NCI-H2196 treated with DMSO at 0.1 percent for 48 hours (cell line): ENCODE results near the gene NAPB.
"Not testable (repeated sequence)": the region's sequence is repeated elsewhere in the genome, so short reads cannot be mapped to it uniquely, and the experiment has no call there.

ENCODE experiments used
- DNase-seq: peaks from one replicate; lab custom pipeline; 2025; ENCODE audit not compliant: unreplicated experiment; lab: John Stamatoyannopoulos, UW

Gene NAPB

GRCh38 chr20:23420943-23421931 lies at the start of gene NAPB:
TSS of gene NAPB (minus strand) at chr20:23421488. CDS start at chr20:23421402, 86 bp downstream.
- peak; percentile 79 for DNase-seq

- not testable (repeated sequence) for DNase-seq
These were observed 45.7 kb upstream of the NAPB start for GRCh38 chr20:23466961-23467360.

- DNase-seq = no peak
These were observed 39.9 kb upstream of the NAPB start for GRCh38 chr20:23461180-23461579.

DNA sequence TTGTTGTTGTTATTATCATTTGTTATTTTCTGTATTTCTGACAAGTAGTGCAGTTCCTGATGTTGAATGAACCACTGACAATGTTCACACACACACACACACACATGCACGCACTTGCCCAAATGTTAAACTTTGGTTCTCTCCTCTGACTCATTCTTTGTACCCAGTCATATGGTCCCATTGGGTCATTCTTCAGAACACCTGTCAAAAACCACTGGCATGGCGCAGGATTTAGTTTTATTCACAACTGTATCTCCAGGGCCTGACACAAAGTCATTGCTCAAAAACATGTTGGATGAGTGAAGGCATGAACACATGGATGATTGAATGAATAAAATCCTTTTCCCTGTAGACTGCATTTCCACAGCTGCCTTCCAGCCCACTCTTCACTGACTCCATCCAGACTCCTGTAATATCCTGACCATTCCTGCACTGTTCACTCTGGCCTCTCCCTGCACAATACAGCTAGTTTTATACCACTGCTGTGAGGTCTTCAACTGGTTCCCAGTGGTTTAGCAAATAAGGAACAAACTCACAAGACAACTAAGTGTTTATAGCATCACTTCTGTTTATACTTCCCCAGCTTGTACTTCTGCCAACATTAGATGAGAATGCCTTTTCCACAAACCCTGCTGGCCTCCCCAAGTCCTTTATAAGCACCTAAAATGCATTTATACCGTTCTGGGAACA lies 38.3 kb upstream of the NAPB start:
- DNase-seq = no peak

DNA sequence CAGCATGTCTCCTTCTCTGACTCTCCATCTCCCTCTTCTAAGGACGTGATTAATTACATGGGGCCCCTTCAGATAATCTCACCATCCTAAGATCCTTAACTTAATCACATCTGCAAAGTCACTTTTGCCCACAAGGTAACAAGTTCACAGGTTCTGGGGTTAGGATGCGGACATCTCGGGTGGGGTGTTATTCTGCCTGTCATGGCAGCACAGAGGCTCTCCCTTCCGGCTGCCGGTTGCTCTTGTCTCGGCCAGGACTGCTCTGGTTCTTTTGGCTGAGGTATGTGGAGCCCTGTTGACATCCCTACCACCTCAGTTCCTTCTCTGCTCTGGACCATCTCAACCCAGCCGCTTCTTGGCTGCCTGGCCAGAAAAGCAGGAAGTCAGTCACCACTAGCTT lies 35.6 kb upstream of the NAPB start:
- DNase-seq = no peak

DNA sequence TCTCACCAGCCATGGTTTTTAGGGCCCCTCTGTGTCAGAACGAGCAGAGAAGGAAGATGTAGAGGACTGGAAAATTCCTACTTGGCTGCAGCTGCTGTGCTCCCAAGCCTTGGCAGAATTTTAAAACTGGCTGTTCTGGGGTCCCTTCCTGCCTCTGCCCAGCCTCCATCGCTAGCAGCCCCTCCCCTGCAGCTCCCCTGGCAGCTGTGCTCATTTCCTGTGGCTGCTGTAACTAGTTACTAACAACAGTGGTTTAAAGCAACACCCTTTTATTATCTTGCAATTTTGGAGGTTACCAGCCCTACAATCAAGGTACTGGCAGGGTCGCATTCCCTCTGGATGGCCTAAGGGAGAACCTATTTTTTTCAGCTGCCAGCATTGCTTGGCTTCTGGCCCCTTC lies 35.1 kb upstream of the NAPB start:
- no peak for DNase-seq

GRCh38 chr20:23455639-23456038 lies 34.4 kb upstream of the NAPB start:
- no peak for DNase-seq

DNA sequence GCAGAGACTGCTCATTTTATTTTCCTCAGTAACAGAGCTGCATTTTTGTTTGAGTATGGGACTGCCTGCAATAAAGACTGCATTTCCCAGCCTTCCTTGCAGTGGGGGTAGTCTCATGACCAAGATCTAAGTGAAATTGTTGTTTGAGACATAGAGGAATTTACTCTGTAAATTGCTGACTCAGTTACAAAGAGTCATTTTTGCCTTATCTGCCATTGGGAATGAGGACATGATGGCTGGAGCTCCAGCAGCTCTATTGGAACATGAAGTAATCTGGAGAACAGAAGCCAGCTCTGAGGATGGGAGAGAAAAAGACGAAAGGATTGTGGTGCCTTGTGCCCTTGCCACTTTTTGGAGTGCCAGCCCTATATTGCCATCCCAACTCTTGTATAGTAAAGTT lies 33.5 kb upstream of the NAPB start:
- DNase-seq = no peak

DNA sequence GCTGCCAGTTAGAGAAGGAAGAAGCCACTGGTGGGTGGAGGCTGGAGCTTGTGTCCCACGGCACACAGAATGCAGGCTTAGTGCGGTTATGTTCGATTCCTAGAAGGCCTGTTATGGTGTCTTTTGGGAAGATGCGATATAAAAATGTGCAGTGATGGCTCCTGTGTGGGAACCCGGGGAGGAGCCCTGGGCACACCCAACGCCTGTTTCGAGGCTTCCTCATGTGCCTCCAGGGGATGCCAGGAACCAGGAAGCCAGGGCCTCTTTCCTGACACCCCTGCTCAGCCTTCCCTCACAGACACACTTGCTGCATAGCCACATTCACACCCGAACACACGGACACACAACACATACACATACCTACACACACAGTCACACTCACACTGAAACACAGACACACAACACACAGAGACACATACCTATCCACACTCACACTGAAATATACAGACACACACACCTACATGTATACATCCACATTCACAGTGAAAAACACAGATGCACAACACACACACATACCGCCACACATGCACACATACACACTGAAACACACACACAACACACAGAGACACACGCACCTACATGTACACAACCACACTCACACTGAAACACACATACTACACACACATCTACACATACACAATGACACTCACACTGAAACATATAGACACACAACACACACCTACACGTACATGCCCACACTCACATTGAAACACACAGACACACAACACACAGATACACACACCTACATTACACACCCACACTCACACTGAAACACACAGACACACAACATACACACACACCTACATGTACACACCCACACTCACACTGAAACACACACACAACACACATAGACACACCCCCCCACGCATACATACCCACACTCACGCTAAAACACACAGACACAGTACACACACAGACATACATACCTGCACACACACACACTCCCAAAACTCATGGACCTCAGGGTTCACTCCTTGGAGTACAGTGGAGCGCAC lies 32.6 kb upstream of the NAPB start:
- no peak for DNase-seq

DNA sequence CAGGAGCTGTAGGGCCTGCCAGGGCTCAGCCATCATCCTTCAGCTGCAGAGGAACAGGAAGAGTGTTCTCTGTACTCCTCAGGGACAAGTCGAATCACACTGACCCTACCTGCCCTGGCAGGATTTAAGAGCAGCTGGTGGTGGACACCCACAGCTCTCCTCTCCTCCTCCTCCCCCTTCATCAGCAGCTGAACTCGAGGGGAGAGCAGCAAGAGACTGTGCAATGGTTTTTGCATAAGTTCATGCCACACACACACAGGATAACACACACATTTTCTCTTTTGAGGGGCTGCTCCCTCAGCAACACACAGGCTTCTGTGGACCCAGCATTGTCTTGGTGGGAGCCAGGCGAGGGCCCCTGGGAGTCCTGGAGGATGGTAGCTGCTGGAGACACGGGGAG lies 31.5 kb upstream of the NAPB start, which contains the start of gene CST11:
TSS of gene CST11 (minus strand) at position 101 of the 400 bp plus-strand sequence. CDS start at position 36, 65 bp downstream.
- DNase-seq = no peak

DNA sequence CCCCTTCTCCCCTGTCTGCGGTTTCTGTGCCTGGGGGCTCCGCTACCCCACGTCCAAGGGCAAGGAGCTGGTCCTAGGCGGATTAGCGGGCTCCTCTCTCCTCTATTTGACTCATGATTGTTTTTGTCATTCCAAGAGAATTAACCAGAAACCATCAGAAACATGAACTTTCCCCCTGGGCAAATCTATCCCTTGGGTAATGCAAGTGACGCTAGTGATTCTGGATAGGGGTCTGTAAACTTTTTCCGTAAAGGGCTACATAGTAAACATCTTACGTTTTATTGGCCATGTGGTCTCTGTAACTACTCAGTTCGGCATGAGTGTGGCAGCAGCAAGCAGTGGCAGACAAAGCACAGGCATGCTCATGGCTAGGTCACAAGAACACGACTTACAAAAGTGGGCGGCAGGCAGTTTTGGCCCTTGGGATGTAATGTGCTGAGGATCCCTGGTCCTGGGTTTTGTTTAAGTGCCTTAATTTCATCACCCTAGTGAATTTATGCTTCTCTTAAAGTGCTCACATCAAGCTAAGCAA lies 30.7 kb upstream of the NAPB start:
- DNase-seq = no peak

DNA sequence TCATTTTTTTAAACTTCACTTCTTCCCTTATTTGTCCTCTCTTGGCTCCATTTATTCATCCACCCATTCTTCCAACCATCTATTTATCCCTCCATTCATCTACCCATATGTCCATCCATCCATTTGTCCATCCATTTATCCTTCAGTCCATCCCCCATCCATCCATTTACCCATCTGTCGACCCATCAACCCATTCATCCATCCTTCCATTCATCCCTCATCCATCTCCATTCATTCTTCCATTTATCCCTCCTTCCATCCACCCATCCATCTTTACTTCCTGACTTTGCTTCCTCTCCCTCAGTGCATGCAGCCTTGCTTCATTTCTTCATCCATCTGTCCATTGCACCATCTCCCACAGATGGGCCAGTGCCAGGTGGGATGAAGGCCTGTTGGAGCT lies 29.6 kb upstream of the NAPB start:
- DNase-seq = no peak

- no peak for DNase-seq
These were observed 28.1 kb upstream of the NAPB start for GRCh38 chr20:23449421-23449820.

DNA sequence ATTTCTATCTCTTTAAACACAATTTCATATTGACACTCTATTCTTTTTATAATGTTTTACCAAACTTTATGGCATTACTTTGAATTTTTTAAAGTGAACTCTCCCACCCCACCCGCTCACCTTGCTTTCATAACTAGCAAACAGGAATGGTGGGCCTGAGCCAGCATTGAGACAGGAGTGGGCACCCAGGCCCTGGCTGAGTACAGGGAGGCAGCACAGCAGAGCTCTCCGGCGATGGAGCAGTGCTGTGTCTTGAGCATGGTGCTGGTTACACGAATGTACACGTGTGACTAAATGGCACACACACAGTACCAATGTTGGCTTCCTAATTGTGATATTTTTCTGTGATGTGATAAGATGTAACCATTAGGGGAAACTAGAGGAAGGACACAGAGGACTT lies 26.9 kb upstream of the NAPB start:
- DNase-seq = no peak

DNA sequence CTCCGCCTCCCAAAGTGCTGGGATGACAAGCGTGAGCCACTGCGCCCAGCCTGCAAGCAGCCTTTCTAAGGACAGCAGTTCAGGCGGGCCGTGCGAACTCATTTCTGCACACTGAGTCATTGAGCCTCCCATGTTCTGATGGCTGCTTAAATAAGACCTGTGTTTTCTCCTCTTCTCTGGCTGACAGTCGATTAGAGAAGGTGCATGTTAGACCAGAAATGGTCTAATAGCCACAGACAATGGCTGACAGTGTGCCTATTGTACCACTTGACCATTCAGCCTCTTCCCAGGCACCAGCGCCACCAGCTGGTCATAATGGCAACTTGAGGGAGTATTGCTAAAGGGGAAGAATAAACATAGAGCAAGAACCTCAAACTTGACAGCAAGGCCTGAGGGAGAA lies 25.2 kb upstream of the NAPB start:
- DNase-seq = peak; percentile 26

- DNase-seq = no peak
These were observed 24.4 kb upstream of the NAPB start for GRCh38 chr20:23445596-23446217.

GRCh38 chr20:23444859-23445258 lies 23.6 kb upstream of the NAPB start:
- no peak for DNase-seq

DNA sequence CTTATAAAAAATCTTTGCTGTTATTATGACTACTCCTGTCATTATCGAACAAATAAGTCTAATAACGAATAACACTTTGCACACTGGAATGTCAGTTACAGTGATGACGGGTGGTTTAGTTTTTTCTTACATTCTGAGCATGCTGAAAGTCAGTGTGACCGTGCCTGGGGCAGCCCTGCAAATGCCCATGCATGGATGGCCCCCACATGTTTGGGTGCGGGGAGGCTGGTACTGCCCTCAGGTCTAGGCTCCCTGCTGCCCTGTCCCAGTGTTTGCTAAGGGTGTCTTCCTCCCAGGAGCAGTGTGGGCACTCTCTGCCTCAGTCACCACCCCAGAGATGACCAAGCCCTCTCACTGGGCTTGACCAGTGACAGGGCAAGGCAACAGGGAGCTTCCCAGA lies 21.1 kb upstream of the NAPB start:
- no peak for DNase-seq

- no peak for DNase-seq
These were observed 20.6 kb upstream of the NAPB start for GRCh38 chr20:23441850-23442313.

GRCh38 chr20:23440004-23440403 lies 18.7 kb upstream of the NAPB start:
- DNase-seq = no peak
